H1 (cell line): ENCODE results near the gene TECPR2. TPM values are rescaled to one million over a fixed set of nuclear protein-coding genes. Genes with fewer than 3 reads are reported as not detected.

ENCODE experiments used
- CTCF ChIA-PET: fragments of 300-600 bp; sonication (Branson Sonifier 250); formaldehyde crosslinking; loops from one replicate; lab custom pipeline; 2021; ENCODE audit not compliant: partially characterized antibody; lab: Charles Lee
- POLR2A ChIA-PET: fragments of 300-600 bp; sonication (Branson Sonifier 250); formaldehyde crosslinking; loops from one replicate; lab custom pipeline; 2021; ENCODE audit warnings: inconsistent platforms; ENCODE audit not compliant: partially characterized antibody; lab: Charles Lee
- DNase-seq, 2 experiments: peaks; one replicate each; pipeline versions ENCODE4 v3.0.0 to v3.0.0-alpha.2; 2010 to 2022; ENCODE audit warnings: low spot score in 2 of 2, low read depth in 1 of 2, mixed read lengths in 1 of 2
- FAIRE-seq: peaks from 2 replicates; lab custom pipeline; 2011; peaks lifted over from hg19 to GRCh38; lab: Jason Lieb, UNC
- H2AFZ ChIP-seq: 2 replicates; pipeline ENCODE4 v1.8.1; 2012; ENCODE audit warnings: low read length, inconsistent platforms
- H2AK5ac ChIP-seq: 2 replicates; pipeline ENCODE4 v1.6.1; 2013; ENCODE audit warnings: low read depth, low read length
- H2BK120ac ChIP-seq: replicated peaks from 2 replicates; pipeline ENCODE3; 2013; ENCODE audit warnings: low read depth, low read length, inconsistent platforms
- H2BK12ac ChIP-seq: 2 replicates; pipeline ENCODE4 v1.6.1; 2013; ENCODE audit warnings: low read depth, low read length
- H2BK15ac ChIP-seq: 2 replicates; pipeline ENCODE4 v1.6.1; 2013; ENCODE audit warnings: low read length
- H2BK20ac ChIP-seq: 2 replicates; pipeline ENCODE4 v1.6.1; 2013; ENCODE audit warnings: low read length
- H2BK5ac ChIP-seq: 2 replicates; pipeline ENCODE4 v1.6.1; 2013; ENCODE audit warnings: low read depth, low read length
- H3K14ac ChIP-seq: 2 replicates; pipeline ENCODE4 v1.6.1; 2013; ENCODE audit warnings: inconsistent platforms; ENCODE audit not compliant: insufficient read length
- H3K18ac ChIP-seq: 2 replicates; pipeline ENCODE4 v1.6.1; 2013; ENCODE audit warnings: low read length; ENCODE audit errors: extremely low read depth
- H3K23ac ChIP-seq: 2 replicates; pipeline ENCODE4 v1.6.1; 2013; ENCODE audit warnings: inconsistent platforms; ENCODE audit not compliant: insufficient read length
- H3K23me2 ChIP-seq: 2 replicates; pipeline ENCODE4 v1.6.1; 2013; ENCODE audit warnings: low read depth, low read length
- H3K27ac ChIP-seq: 2 replicates; pipeline ENCODE4 v1.6.1; 2011; ENCODE audit warnings: low read depth, low read length, inconsistent platforms
- H3K27me3 ChIP-seq, 4 experiments: replicated peaks in 1 of 4; 1 replicate in 1 of 4; 2 replicates in 3 of 4; pipeline versions ENCODE4 v1.6.1 to v1.8.1; 2011 to 2013; ENCODE audit warnings: low read length in 3 of 4, mild to moderate bottlenecking in 3 of 4, inconsistent platforms in 2 of 4, mixed read lengths in 2 of 4, moderate library complexity in 1 of 4; ENCODE audit not compliant: control insufficient read depth in 3 of 4, insufficient read depth in 3 of 4; ENCODE audit errors: extremely low read depth in 1 of 4
- H3K36me3 ChIP-seq, 4 experiments: 2 replicates each; pipeline versions ENCODE4 v1.6.1 to v1.8.1; 2011 to 2013; ENCODE audit warnings: mild to moderate bottlenecking in 4 of 4, low read length in 3 of 4, moderate library complexity in 2 of 4, control low read depth in 1 of 4, inconsistent platforms in 1 of 4; ENCODE audit not compliant: insufficient read depth in 4 of 4, control insufficient read depth in 2 of 4
- H3K4ac ChIP-seq: replicated peaks from 2 replicates; pipeline ENCODE3; 2013; ENCODE audit warnings: low read length, low read depth, mixed read lengths, inconsistent platforms; ENCODE audit not compliant: insufficient read length
- H3K4me1 ChIP-seq, 4 experiments: replicated peaks in 1 of 4; 1 replicate in 1 of 4; 2 replicates in 3 of 4; pipeline versions ENCODE4 v1.6.1 to v1.8.1; 2011 to 2013; ENCODE audit warnings: low read length in 3 of 4, inconsistent platforms in 2 of 4, mixed read lengths in 1 of 4; ENCODE audit not compliant: insufficient read depth in 4 of 4, control insufficient read depth in 3 of 4
- H3K4me2 ChIP-seq, 2 experiments: 2 replicates each; pipeline versions ENCODE4 v1.6.1 to v1.8.1; 2011 to 2013; ENCODE audit warnings: low read depth in 2 of 2, low read length in 2 of 2, control low read depth in 1 of 2, inconsistent platforms in 1 of 2, mild to moderate bottlenecking in 1 of 2; ENCODE audit not compliant: insufficient read depth in 1 of 2
- H3K4me3 ChIP-seq, 4 experiments: fragments of 200-600, 300-600 bp in 1 of 4; sonication (generic), shearing (Covaris generic), sonication (Bioruptor Twin) in 1 of 4; 2 replicates each; pipeline versions ENCODE4 v1.5.1 to v1.8.1; 2011 to 2016; ENCODE audit warnings: low read length in 4 of 4, low read depth in 3 of 4, control low read depth in 2 of 4, inconsistent platforms in 2 of 4, mild to moderate bottlenecking in 2 of 4, mixed read lengths in 1 of 4, moderate library complexity in 1 of 4; ENCODE audit not compliant: insufficient read depth in 2 of 4; ENCODE audit errors: extremely low read depth in 1 of 4
- H3K56ac ChIP-seq: replicated peaks from 2 replicates; pipeline ENCODE3; 2013; ENCODE audit warnings: low read depth, mild to moderate bottlenecking, mixed read lengths, low read length, inconsistent platforms; ENCODE audit not compliant: insufficient read length
- H3K79me1 ChIP-seq: 2 replicates; pipeline ENCODE4 v1.6.1; 2013; ENCODE audit warnings: low read depth, low read length, control low read depth
- H3K79me2 ChIP-seq, 2 experiments: 2 replicates each; pipeline versions ENCODE4 v1.6.1 to v1.8.1; 2012 to 2013; ENCODE audit warnings: low read length in 2 of 2, mild to moderate bottlenecking in 2 of 2, inconsistent platforms in 1 of 2; ENCODE audit not compliant: insufficient read depth in 2 of 2, control insufficient read depth in 1 of 2
- H3K9ac ChIP-seq, 4 experiments: replicated peaks in 1 of 4; 1 replicate in 1 of 4; 2 replicates in 3 of 4; pipeline versions ENCODE4 v1.6.1 to v1.8.1; 2011 to 2013; ENCODE audit warnings: low read depth in 3 of 4, low read length in 3 of 4, control low read depth in 2 of 4, mild to moderate bottlenecking in 2 of 4, moderate library complexity in 2 of 4, inconsistent platforms in 1 of 4; ENCODE audit errors: extremely low read depth in 1 of 4
- H3K9me3 ChIP-seq, 2 experiments: 2 replicates each; pipeline versions ENCODE4 v1.6.1 to v1.8.1; 2012 to 2013; ENCODE audit warnings: mild to moderate bottlenecking in 2 of 2, moderate library complexity in 2 of 2, control low read depth in 1 of 2, inconsistent platforms in 1 of 2, low read depth in 1 of 2, low read length in 1 of 2, mixed read lengths in 1 of 2; ENCODE audit not compliant: insufficient read depth in 2 of 2
- H4K20me1 ChIP-seq, 2 experiments: replicated peaks in 1 of 2; 2 replicates each; pipeline versions ENCODE3 to v1.8.1; 2011 to 2013; ENCODE audit warnings: inconsistent platforms in 2 of 2, low read length in 2 of 2, mild to moderate bottlenecking in 1 of 2; ENCODE audit not compliant: insufficient read depth in 2 of 2, control insufficient read depth in 1 of 2
- H4K5ac ChIP-seq: 2 replicates; pipeline ENCODE4 v1.6.1; 2013; ENCODE audit warnings: low read length, low read depth, mixed read lengths, inconsistent platforms; ENCODE audit not compliant: insufficient read length
- H4K8ac ChIP-seq: 2 replicates; pipeline ENCODE4 v1.8.0; 2013; ENCODE audit warnings: mild to moderate bottlenecking, moderate library complexity, low read length, inconsistent platforms; ENCODE audit not compliant: insufficient read depth; ENCODE audit errors: extremely low read depth
- H4K91ac ChIP-seq: replicated peaks from 2 replicates; pipeline ENCODE3; 2013; ENCODE audit warnings: low read length, mixed read lengths, inconsistent platforms; ENCODE audit not compliant: insufficient read length
- ATF3 ChIP-seq: IDR thresholded peaks from 2 replicates; pipeline ENCODE4 v1.6.1; 2011; ENCODE audit warnings: low read depth, mild to moderate bottlenecking, low read length; ENCODE audit not compliant: insufficient read depth
- BRCA1 ChIP-seq: IDR thresholded peaks from 2 replicates; pipeline ENCODE4 v1.6.1; 2012; ENCODE audit warnings: low read depth, low read length, improper control_type of control experiment
- GABPA ChIP-seq: IDR thresholded peaks from 2 replicates; pipeline ENCODE4 v1.6.1; 2011; ENCODE audit warnings: mild to moderate bottlenecking, low read length, moderate library complexity, borderline replicate concordance; ENCODE audit not compliant: insufficient read depth
- JUN ChIP-seq: IDR thresholded peaks from 2 replicates; pipeline ENCODE4 v1.6.1; 2011; ENCODE audit warnings: low read depth, mild to moderate bottlenecking, improper control_type of control experiment, low read length
- NANOG ChIP-seq: IDR thresholded peaks from 2 replicates; pipeline ENCODE4 v1.6.1; 2011; ENCODE audit warnings: low read length, low read depth, mild to moderate bottlenecking, inconsistent platforms; ENCODE audit not compliant: insufficient read depth, poor library complexity, severe bottlenecking
- RAD21 ChIP-seq, 2 experiments: IDR thresholded peaks in 1 of 2; conservative IDR thresholded peaks in 1 of 2; 2 replicates each; pipeline ENCODE4 v1.6.1; 2011; ENCODE audit warnings: low read depth in 2 of 2, low read length in 2 of 2, improper control_type of control experiment in 1 of 2, inconsistent platforms in 1 of 2, mild to moderate bottlenecking in 1 of 2, moderate library complexity in 1 of 2
- SIRT6 ChIP-seq: IDR thresholded peaks from one replicate; pipeline ENCODE4 v1.7.1; 2012; ENCODE audit warnings: low read length, inconsistent platforms
- WGBS, 2 experiments: shearing (Covaris generic) in 1 of 2; methylation state at CpG; one replicate each; pipeline versions ENCODE4 v1.1.6 to v1.1.7; 2013 to 2015; ENCODE audit warnings: low lambda C conversion rate in 2 of 2, mixed read lengths in 2 of 2, inconsistent platforms in 1 of 2, low coverage in 1 of 2, missing lambda C conversion rate in 1 of 2; ENCODE audit not compliant: insufficient replicate concordance in 2 of 2, insufficient coverage in 1 of 2, insufficient read length in 1 of 2; ENCODE audit errors: extremely low coverage in 1 of 2, missing lambda C conversion rate in 1 of 2; 5-methylcytosine and 5-hydroxymethylcytosine counted together
- polyA plus RNA-seq, 7 experiments: library from polyadenylated mRNA; depleted of rRNA in 3 of 7; stranded (reverse) in 5 of 7; unstranded in 2 of 7; fragments of >200 nt in 5 of 7; fragments of 200-250 nt in 2 of 7; gene quantifications; 1 replicate in 5 of 7; 2 replicates in 1 of 7; 4 replicates in 1 of 7; pipeline versions ENCODE4 v1.2.1 to v1.2.3, GENCODE V29; 2011 to 2013; ENCODE audit warnings: missing spikeins in 2 of 7, mixed read lengths in 2 of 7
- total RNA-seq: library from RNA; stranded (reverse); fragmentation: NEBNext Ultra II Directional; extraction: Animal tissue kit (Norgen Biotek cat#: 25700); gene quantifications from 2 replicates; pipeline ENCODE4 v1.2.1, GENCODE V29; 2021

TECPR2 gene
- total and polyA plus RNA-seq, 2 of the 8 experiments (the other 6 are each of a cell fraction or from before 2014, with no cell fraction given) = 6.8 to 19.4 TPM

DNA sequence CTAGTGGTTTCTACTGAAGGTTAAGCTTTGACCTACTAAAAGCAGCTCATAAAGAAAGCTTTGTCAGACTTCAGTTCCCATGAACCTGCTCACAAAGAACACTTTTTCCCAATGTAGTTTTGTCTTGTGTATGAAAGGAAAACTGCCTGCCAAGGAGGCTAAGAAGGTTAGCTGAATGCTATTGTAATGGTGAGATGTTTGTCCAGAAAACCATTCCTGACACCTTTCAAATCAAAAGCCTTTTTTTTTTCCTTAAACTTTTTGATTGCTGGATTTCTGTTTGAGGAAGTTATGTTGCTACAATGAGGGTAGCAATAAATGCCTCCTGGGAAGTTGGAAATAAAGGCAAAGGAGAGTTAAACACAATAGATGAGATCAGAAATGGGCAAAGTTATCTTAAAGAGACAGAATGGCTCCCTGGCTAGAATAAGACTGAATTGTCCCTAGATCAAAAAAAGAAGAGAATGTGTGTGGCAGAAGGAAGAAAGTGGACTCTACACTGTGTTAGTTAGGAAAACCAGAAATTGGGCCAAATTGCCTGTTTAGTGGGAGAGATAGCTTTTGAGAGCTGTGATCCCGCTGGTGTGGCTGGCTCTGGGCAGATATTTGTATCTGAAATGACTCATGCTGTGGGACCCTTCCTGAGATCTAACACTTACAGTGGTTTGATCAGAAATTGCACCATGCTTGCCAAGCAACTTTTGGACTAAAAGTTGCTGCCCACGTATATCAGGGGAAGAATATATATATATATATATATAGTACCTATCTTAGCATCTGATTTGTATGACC lies 27.5 kb downstream of the TECPR2 start:
- Histone ChIP-seq H2BK5ac (no peak overlapping the region), H2BK120ac (no peak overlapping the region), H3K4me3 (no peak overlapping the region), H4K8ac (no peak overlapping the region), H3K79me1 (no peaks in the 10 kb centered on the region), H2BK12ac (no peak overlapping the region), H2AFZ (no peak overlapping the region), H3K27me3 (no peaks in the 10 kb centered on the region), H3K9me3 (no peaks in the 10 kb centered on the region), H3K9ac (no peak overlapping the region), H4K20me1 (no peaks in the 10 kb centered on the region), H3K36me3 (no peaks in the 10 kb centered on the region; a peak in 1 of 8 replicates), H3K14ac (no peak overlapping the region), H3K27ac (no peak overlapping the region), H2AK5ac (no peak overlapping the region), H2BK20ac (no peak overlapping the region), H2BK15ac (no peak overlapping the region), H3K56ac (no peak overlapping the region), H4K5ac (no peak overlapping the region), H3K23me2 (no peaks in the 10 kb centered on the region; the same call in 1 of the 2 replicates), H3K18ac (no peak overlapping the region), H3K4me1 (peaks cover 4 to 9% (median 7%) of the 10 kb centered on the region in 4 experiments; a peak in 4 of 7 replicates), H3K4ac (no peak overlapping the region), H4K91ac (no peak overlapping the region), H3K4me2 (no peak overlapping the region), H3K23ac (no peak overlapping the region), H3K79me2 (no peaks in the 10 kb centered on the region)
- no peak for TF ChIP-seq JUN
- TF ChIP-seq BRCA1 = no peak
- no peak for TF ChIP-seq RAD21 (IDR thresholded peaks at IDR 0.05 in 1 of 2, conservative IDR thresholded peaks at IDR 0.05 in 1 of 2; ENCODE audit: low read depth in 2 of 2, low read length in 2 of 2)
- TF ChIP-seq NANOG = no peak
- no peak for TF ChIP-seq SIRT6
- TF ChIP-seq ATF3 = no peak
- TF ChIP-seq GABPA = no peak
- CTCF ChIA-PET = interaction anchor here (0.7 to 1.9 kb wide), 3 partner anchors 39 to 76 kb away, joined by 3 to 6 read pairs (median 3); no protein-coding TSS in a partner anchor
- DNase-seq (no peak), FAIRE-seq (no peak)
- WGBS, 2 experiments = 77% methylated on average over 2 of the region's 2 CpGs; no CpG with 5 or more reads in 1 of the 2 experiments
- POLR2A ChIA-PET = interaction anchor here (0.7 to 1.5 kb wide), 4 partner anchors 18 to 310 kb away, joined by 3 read pairs; no protein-coding TSS in a partner anchor
